Loucy (cell line): ENCODE measurements around the gene FGF19.

ENCODE experiments used
- H2AFZ ChIP-seq: fragments of 200-600 bp; sonication (generic); 2 replicates; pipeline ENCODE4 v1.6.0; 2016; ENCODE audit warnings: antibody characterized with exemption, mild to moderate bottlenecking, low read length, moderate library complexity
- H3F3A ChIP-seq: fragments of 200-600 bp; 2 replicates; pipeline ENCODE4 v1.6.0; 2016; ENCODE audit warnings: antibody characterized with exemption, low read depth, mild to moderate bottlenecking
- H3K27me3 ChIP-seq: fragments of 200-600 bp; sonication (generic); 2 replicates; pipeline ENCODE4 v1.6.1; 2014; ENCODE audit warnings: low read length, mild to moderate bottlenecking; ENCODE audit not compliant: insufficient read depth, poor library complexity, severe bottlenecking
- H3K36me3 ChIP-seq: fragments of 200-600 bp; sonication (generic); 2 replicates; pipeline ENCODE4 v1.6.1; 2016; ENCODE audit warnings: low read length; ENCODE audit not compliant: insufficient read depth
- H3K4me1 ChIP-seq: fragments of 200-600 bp; sonication (generic); 2 replicates; pipeline ENCODE4 v1.5.1; 2014; ENCODE audit warnings: low read length, mild to moderate bottlenecking; ENCODE audit not compliant: insufficient read depth, poor library complexity, severe bottlenecking
- H3K4me2 ChIP-seq: fragments of 200-600 bp; sonication (generic); 2 replicates; pipeline ENCODE4 v1.6.0; 2014; ENCODE audit warnings: antibody characterized with exemption, low read length, low read depth, mild to moderate bottlenecking; ENCODE audit not compliant: poor library complexity, severe bottlenecking
- H3K4me3 ChIP-seq: fragments of 200-600 bp; sonication (generic); 2 replicates; pipeline ENCODE4 v1.5.1; 2014; ENCODE audit warnings: low read length, mild to moderate bottlenecking, mixed read lengths; ENCODE audit not compliant: poor library complexity, severe bottlenecking
- H3K79me2 ChIP-seq: fragments of 200-600 bp; sonication (generic); 2 replicates; pipeline ENCODE4 v1.6.1; 2014; ENCODE audit warnings: low read length; ENCODE audit not compliant: insufficient read depth
- H3K9ac ChIP-seq: fragments of 200-600 bp; sonication (generic); 2 replicates; pipeline ENCODE4 v1.6.0; 2014; ENCODE audit warnings: mild to moderate bottlenecking, low read depth, low read length, moderate library complexity; ENCODE audit not compliant: poor library complexity, severe bottlenecking
- H3K9me2 ChIP-seq: fragments of 200-600 bp; sonication (generic); replicated peaks from 2 replicates; pipeline ENCODE4 v1.6.1; 2016; ENCODE audit warnings: low read depth, low read length, mixed read lengths
- H3K9me3 ChIP-seq: fragments of 200-600 bp; sonication (generic); 2 replicates; pipeline ENCODE4 v1.6.1; 2014; ENCODE audit warnings: mild to moderate bottlenecking, antibody characterized with exemption, low read length, low read depth; ENCODE audit not compliant: insufficient read depth
- H4K20me1 ChIP-seq: fragments of 200-600 bp; sonication (generic); 2 replicates; pipeline ENCODE4 v1.6.0; 2014; ENCODE audit warnings: antibody characterized with exemption, low read length, mild to moderate bottlenecking; ENCODE audit not compliant: insufficient read depth, poor library complexity, severe bottlenecking
- EZH2phosphoT487 ChIP-seq: fragments of 200-600 bp; IDR thresholded peaks from 2 replicates; pipeline ENCODE4 v1.6.1; 2018; ENCODE audit warnings: antibody characterized with exemption, mild to moderate bottlenecking, moderate library complexity, borderline replicate concordance
- TF ChIP-seq, protein P1 (sequence below): fragments of 200-600 bp; sonication (generic); conservative IDR thresholded peaks from 2 replicates; pipeline ENCODE4 v1.5.1; 2014; ENCODE audit warnings: mild to moderate bottlenecking, antibody characterized with exemption, low read length

FGF19 gene

DNA sequence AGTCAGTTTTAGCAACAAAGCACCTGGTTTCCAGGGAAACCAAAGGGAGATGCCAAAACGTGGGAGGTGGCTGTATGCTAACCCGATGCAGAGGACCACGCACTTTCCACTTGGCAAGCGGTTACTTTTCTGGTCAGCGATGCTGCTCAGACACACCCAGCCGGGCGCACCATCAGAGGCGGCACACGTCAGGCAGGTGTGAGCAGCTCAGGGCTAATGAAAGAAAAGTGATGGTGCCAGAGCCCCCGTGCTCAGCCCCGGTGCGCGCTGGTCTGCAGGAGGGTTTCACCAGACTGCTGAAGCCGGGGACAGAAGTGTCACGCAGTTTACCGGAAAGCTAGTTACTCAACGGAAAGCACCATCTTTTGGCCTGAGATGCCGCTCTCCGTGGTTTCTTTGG is 34.3 kb downstream of the FGF19 start:
- no peaks in the 10 kb centered on the region; the same call in 1 of the 2 replicates for H3K36me3 ChIP-seq
- H4K20me1 ChIP-seq, result peaks cover 14% of the 10 kb centered on the region
- H3K4me2 ChIP-seq, result no peak overlapping the region

GRCh38 chr11:69667619-69668604 is 35.9 kb downstream of the FGF19 start:
- peaks cover under 1% of the 10 kb centered on the region for H4K20me1 ChIP-seq
- peaks cover 1% of the 10 kb centered on the region for H3K4me1 ChIP-seq
- H3K4me2 ChIP-seq, result no peak overlapping the region
- H3K9me3 ChIP-seq, result no peaks in the 10 kb centered on the region
- H3K9me2 ChIP-seq, result no peaks in the 10 kb centered on the region
- no peak overlapping the region for H3K4me3 ChIP-seq
- TF ChIP-seq, protein P1, sequence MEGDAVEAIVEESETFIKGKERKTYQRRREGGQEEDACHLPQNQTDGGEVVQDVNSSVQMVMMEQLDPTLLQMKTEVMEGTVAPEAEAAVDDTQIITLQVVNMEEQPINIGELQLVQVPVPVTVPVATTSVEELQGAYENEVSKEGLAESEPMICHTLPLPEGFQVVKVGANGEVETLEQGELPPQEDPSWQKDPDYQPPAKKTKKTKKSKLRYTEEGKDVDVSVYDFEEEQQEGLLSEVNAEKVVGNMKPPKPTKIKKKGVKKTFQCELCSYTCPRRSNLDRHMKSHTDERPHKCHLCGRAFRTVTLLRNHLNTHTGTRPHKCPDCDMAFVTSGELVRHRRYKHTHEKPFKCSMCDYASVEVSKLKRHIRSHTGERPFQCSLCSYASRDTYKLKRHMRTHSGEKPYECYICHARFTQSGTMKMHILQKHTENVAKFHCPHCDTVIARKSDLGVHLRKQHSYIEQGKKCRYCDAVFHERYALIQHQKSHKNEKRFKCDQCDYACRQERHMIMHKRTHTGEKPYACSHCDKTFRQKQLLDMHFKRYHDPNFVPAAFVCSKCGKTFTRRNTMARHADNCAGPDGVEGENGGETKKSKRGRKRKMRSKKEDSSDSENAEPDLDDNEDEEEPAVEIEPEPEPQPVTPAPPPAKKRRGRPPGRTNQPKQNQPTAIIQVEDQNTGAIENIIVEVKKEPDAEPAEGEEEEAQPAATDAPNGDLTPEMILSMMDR, result no peak
- no peak for TF ChIP-seq EZH2phosphoT487
- no peaks in the 10 kb centered on the region for H3F3A ChIP-seq
- H3K9ac ChIP-seq, result no peak overlapping the region
- H3K79me2 ChIP-seq, result peaks cover 3% of the 10 kb centered on the region; the same call in 1 of the 2 replicates
- no peak overlapping the region for H2AFZ ChIP-seq
- H3K36me3 ChIP-seq, result no peaks in the 10 kb centered on the region; the same call in 1 of the 2 replicates
- H3K27me3 ChIP-seq, result no peaks in the 10 kb centered on the region

More for the DNA sequence above, 34.3 kb downstream of the FGF19 start:
- H2AFZ ChIP-seq, result no peak overlapping the region
- no peaks in the 10 kb centered on the region for H3K27me3 ChIP-seq
- H3K9me2 ChIP-seq, result no peaks in the 10 kb centered on the region
- H3F3A ChIP-seq, result no peaks in the 10 kb centered on the region
- peaks cover 18% of the 10 kb centered on the region for H3K79me2 ChIP-seq
- no peak overlapping the region for H3K4me3 ChIP-seq
- H3K9me3 ChIP-seq, result no peaks in the 10 kb centered on the region
- no peak overlapping the region for H3K9ac ChIP-seq
- H3K4me1 ChIP-seq, result peaks cover 15% of the 10 kb centered on the region
- TF ChIP-seq, protein P1, result no peak
- TF ChIP-seq EZH2phosphoT487, result no peak

DNA sequence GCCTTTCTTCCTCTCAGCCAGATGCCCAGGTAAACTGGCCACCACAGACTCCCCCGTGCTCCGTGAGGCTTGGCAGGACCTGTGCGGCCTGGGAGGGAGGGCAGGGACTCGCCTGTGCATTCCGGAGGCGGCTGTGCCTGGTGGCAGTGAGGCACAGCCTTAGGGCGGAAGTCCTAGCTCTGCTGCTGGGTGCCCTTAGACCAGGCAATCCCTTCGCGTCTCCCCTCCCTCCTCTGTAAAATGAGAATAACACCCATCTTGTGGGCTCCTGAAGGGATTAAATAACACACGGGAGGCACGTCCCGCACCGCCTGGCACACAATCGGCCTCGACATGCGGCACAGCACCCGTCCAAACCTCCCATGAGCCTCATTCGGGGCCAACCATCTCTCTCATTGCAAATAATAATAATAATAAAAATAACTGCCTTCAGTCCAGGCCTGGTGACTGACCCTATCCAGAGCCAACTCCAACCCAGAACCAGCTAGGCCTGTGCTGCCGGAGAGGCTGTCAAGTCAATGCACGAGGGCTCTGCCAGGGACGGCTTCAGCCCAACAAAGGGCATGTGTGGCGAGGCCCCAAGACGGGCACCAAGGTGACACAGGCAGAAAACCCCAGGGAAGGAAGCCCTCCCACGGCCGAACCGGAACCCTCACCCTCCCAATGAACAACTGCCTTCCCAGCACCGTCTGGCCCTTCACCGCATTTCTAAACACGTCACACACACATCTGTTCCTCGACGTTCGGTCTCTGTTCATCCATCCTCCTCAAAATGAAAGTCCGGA is 36.9 kb downstream of the FGF19 start:
- no peaks in the 10 kb centered on the region for H3K9me3 ChIP-seq
- no peaks in the 10 kb centered on the region for H3K9me2 ChIP-seq
- no peak overlapping the region for H3K4me2 ChIP-seq
- no peak for TF ChIP-seq EZH2phosphoT487
- TF ChIP-seq, protein P1, result no peak
- no peaks in the 10 kb centered on the region for H3F3A ChIP-seq
- H3K4me1 ChIP-seq, result no peaks in the 10 kb centered on the region
- H3K4me3 ChIP-seq, result no peak overlapping the region
- H3K9ac ChIP-seq, result no peak overlapping the region
- H3K79me2 ChIP-seq, result no peaks in the 10 kb centered on the region
- no peaks in the 10 kb centered on the region; the same call in 1 of the 2 replicates for H3K36me3 ChIP-seq
- no peak overlapping the region for H2AFZ ChIP-seq
- H3K27me3 ChIP-seq, result no peaks in the 10 kb centered on the region
- no peaks in the 10 kb centered on the region for H4K20me1 ChIP-seq
